H9 (cell line): ENCODE data around the gene TNKS2. TPM values are rescaled to one million over a fixed set of nuclear protein-coding genes. Genes with fewer than 3 reads are reported as not detected.
A peak's percentile ranks its signal among the peaks of the same experiment; 100 is the strongest.

Source experiments
- DNase-seq: peaks from one replicate; pipeline ENCODE4 v3.0.0-alpha.2; 2017
- H2AFZ ChIP-seq: one replicate; pipeline ENCODE4 v1.6.1; 2013; ENCODE audit warnings: mild to moderate bottlenecking, low read length, control low read depth, moderate library complexity
- H2AK5ac ChIP-seq: 2 replicates; pipeline ENCODE4 v1.6.1; 2013; ENCODE audit warnings: low read length, control low read depth, mixed read lengths; ENCODE audit not compliant: insufficient read length
- H2BK120ac ChIP-seq: one replicate; pipeline ENCODE4 v1.6.1; 2013; ENCODE audit warnings: low read depth, mild to moderate bottlenecking, low read length, control low read depth, inconsistent platforms; ENCODE audit not compliant: poor library complexity, severe bottlenecking
- H2BK12ac ChIP-seq: 2 replicates; pipeline ENCODE4 v1.6.1; 2013; ENCODE audit warnings: low read length, control low read depth, mixed read lengths, low read depth; ENCODE audit not compliant: insufficient read length
- H2BK15ac ChIP-seq: 2 replicates; pipeline ENCODE4 v1.6.1; 2013; ENCODE audit warnings: low read depth, low read length, control low read depth
- H2BK20ac ChIP-seq: one replicate; pipeline ENCODE4 v1.6.1; 2013; ENCODE audit warnings: low read depth, mild to moderate bottlenecking, low read length, control low read depth, inconsistent platforms; ENCODE audit not compliant: poor library complexity, severe bottlenecking
- H2BK5ac ChIP-seq: 2 replicates; pipeline ENCODE4 v1.6.1; 2013; ENCODE audit warnings: low read length, control low read depth, mixed read lengths; ENCODE audit not compliant: insufficient read length
- H3K14ac ChIP-seq: 2 replicates; pipeline ENCODE4 v1.6.1; 2013; ENCODE audit warnings: low read length, control low read depth; ENCODE audit not compliant: insufficient read depth
- H3K18ac ChIP-seq: 2 replicates; pipeline ENCODE4 v1.6.1; 2013; ENCODE audit warnings: low read depth, mild to moderate bottlenecking, mixed read lengths, low read length, control low read depth; ENCODE audit not compliant: insufficient read length
- H3K23ac ChIP-seq: 2 replicates; pipeline ENCODE4 v1.6.1; 2013; ENCODE audit warnings: low read length, control low read depth, mixed read lengths, low read depth; ENCODE audit not compliant: insufficient read length
- H3K23me2 ChIP-seq: 2 replicates; pipeline ENCODE4 v1.6.1; 2013; ENCODE audit warnings: low read depth, mild to moderate bottlenecking, mixed read lengths, low read length, control low read depth; ENCODE audit not compliant: insufficient read length, poor library complexity, severe bottlenecking
- H3K27ac ChIP-seq: 2 replicates; pipeline ENCODE4 v1.5.1; 2013; ENCODE audit warnings: low read length, control low read depth, mixed read lengths, low read depth; ENCODE audit not compliant: insufficient read length
- H3K27me3 ChIP-seq: 2 replicates; pipeline ENCODE4 v1.6.1; 2013; ENCODE audit warnings: low read length, control low read depth, inconsistent platforms; ENCODE audit not compliant: insufficient read depth
- H3K4ac ChIP-seq: 2 replicates; pipeline ENCODE4 v1.6.1; 2013; ENCODE audit warnings: low read depth, mild to moderate bottlenecking, control low read depth, inconsistent platforms, low read length, moderate library complexity
- H3K4me1 ChIP-seq: 2 replicates; pipeline ENCODE4 v1.6.1; 2013; ENCODE audit warnings: low read length, control low read depth, inconsistent platforms; ENCODE audit not compliant: insufficient read depth
- H3K4me2 ChIP-seq: 2 replicates; pipeline ENCODE4 v1.6.1; 2013; ENCODE audit warnings: low read length, control low read depth, mixed read lengths; ENCODE audit not compliant: insufficient read length, insufficient read depth
- H3K56ac ChIP-seq: 2 replicates; pipeline ENCODE4 v1.6.1; 2013; ENCODE audit warnings: low read depth, mild to moderate bottlenecking, mixed read lengths, low read length, control low read depth; ENCODE audit not compliant: insufficient read length
- H3K79me1 ChIP-seq: 2 replicates; pipeline ENCODE4 v1.6.1; 2013; ENCODE audit warnings: low read depth, mild to moderate bottlenecking, moderate library complexity, low read length, control low read depth, inconsistent platforms; ENCODE audit not compliant: insufficient read depth, poor library complexity, severe bottlenecking
- H3K79me2 ChIP-seq: 2 replicates; pipeline ENCODE4 v1.6.1; 2013; ENCODE audit warnings: low read length, control low read depth, inconsistent platforms; ENCODE audit not compliant: insufficient read depth
- H3K9ac ChIP-seq: 2 replicates; pipeline ENCODE4 v1.6.1; 2013; ENCODE audit warnings: low read length, control low read depth, mixed read lengths; ENCODE audit not compliant: insufficient read length; ENCODE audit errors: extremely low read depth
- H3K9me3 ChIP-seq: one replicate; pipeline ENCODE4 v1.6.1; 2013; ENCODE audit warnings: low read depth, low read length, inconsistent platforms; ENCODE audit not compliant: control insufficient read depth
- H3T11ph ChIP-seq: one replicate; pipeline ENCODE4 v1.6.1; 2013; ENCODE audit warnings: mild to moderate bottlenecking, low read length, control low read depth, inconsistent platforms
- H4K20me1 ChIP-seq: one replicate; pipeline ENCODE4 v1.6.1; 2013; ENCODE audit not compliant: control insufficient read depth, insufficient read length, insufficient read depth
- H4K5ac ChIP-seq: 2 replicates; pipeline ENCODE4 v1.6.1; 2013; ENCODE audit warnings: low read depth, mild to moderate bottlenecking, mixed read lengths, low read length, control low read depth; ENCODE audit not compliant: insufficient read length
- H4K8ac ChIP-seq: replicated peaks from 2 replicates; pipeline ENCODE4 v1.6.1; 2013; ENCODE audit warnings: low read length, control low read depth, mixed read lengths, low read depth; ENCODE audit not compliant: insufficient read length
- H4K91ac ChIP-seq: 2 replicates; pipeline ENCODE4 v1.6.1; 2013; ENCODE audit warnings: low read depth, mild to moderate bottlenecking, moderate library complexity, mixed read lengths, low read length, control low read depth; ENCODE audit not compliant: insufficient read length
- H3K27ac Mint-ChIP-seq, 3 experiments: 2 replicates in 2 of 3; 3 replicates in 1 of 3; pipeline ENCODE4 v1.8.0; 2020 to 2021; ENCODE audit warnings: mixed read lengths in 3 of 3, mild to moderate bottlenecking in 1 of 3, moderate library complexity in 1 of 3
- H3K27me3 Mint-ChIP-seq: 2 replicates; pipeline ENCODE4 v1.8.0; 2021; ENCODE audit warnings: low read depth, mild to moderate bottlenecking, moderate library complexity, mixed read lengths
- H3K36me3 Mint-ChIP-seq, 3 experiments: 2 replicates in 2 of 3; 3 replicates in 1 of 3; pipeline ENCODE4 v1.8.0; 2020 to 2021; ENCODE audit warnings: low read depth in 3 of 3, mixed read lengths in 3 of 3; ENCODE audit not compliant: insufficient read depth in 1 of 3
- H3K4me1 Mint-ChIP-seq, 2 experiments: 2 replicates each; pipeline ENCODE4 v1.8.0; 2020; ENCODE audit warnings: mixed read lengths in 2 of 2
- H3K4me3 Mint-ChIP-seq, 2 experiments: 2 replicates in 1 of 2; 3 replicates in 1 of 2; pipeline ENCODE4 v1.8.0; 2020 to 2021; ENCODE audit warnings: mild to moderate bottlenecking in 2 of 2, mixed read lengths in 2 of 2, moderate library complexity in 1 of 2
- H3K9me3 Mint-ChIP-seq, 2 experiments: 2 replicates in 1 of 2; 3 replicates in 1 of 2; pipeline ENCODE4 v1.8.0; 2020; ENCODE audit warnings: mild to moderate bottlenecking in 2 of 2, mixed read lengths in 2 of 2, moderate library complexity in 1 of 2
- WGBS: extraction: QIAGEN DNeasy Blood & Tissue Kit; methylation state at CpG from one replicate; pipeline ENCODE4 v1.1.7; 2013; ENCODE audit warnings: missing lambda C conversion rate, low lambda C conversion rate, mixed read lengths; ENCODE audit not compliant: insufficient read length; ENCODE audit errors: extremely low coverage; 5-methylcytosine and 5-hydroxymethylcytosine counted together
- total RNA-seq: library from RNA; stranded (reverse); gene quantifications from 2 replicates; pipeline ENCODE4 v1.2.1, GENCODE V29; 2021
- TF ChIP-seq, protein P1 (sequence below): fragments of 200-600 bp; sonication (generic); conservative IDR thresholded peaks from 3 replicates; pipeline ENCODE4 v1.8.0; 2021; ENCODE audit warnings: antibody characterized with exemption, mild to moderate bottlenecking

The TNKS2 gene
- total RNA-seq, 1 experiment from 2014 or later = 58.9 TPM

DNA sequence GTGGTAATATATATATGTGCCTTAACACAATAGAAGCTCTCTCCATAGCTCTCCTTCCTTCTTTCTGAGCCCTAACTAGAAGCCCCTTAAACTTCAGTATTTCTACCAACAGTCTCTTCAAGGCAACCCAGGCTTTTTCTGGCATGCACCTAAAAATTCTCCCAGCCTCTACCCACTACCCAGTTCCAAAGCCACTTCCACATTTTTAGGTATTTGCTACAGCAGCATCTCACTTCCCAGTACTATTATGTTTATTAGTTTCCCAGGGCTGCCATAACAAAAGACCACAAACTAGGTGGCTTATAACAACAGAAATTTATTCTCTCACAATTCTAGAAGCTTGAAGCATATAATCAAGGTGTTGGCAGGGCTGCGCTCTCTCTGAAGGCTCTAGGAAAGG lies 15.7 kb upstream of the TNKS2 start:
- Histone ChIP-seq H3K79me1 (no peaks in the 10 kb centered on the region), H3K79me2 (no peaks in the 10 kb centered on the region), H3K4ac (no peak overlapping the region), H2BK20ac (no peak overlapping the region), H3K23me2 (no peaks in the 10 kb centered on the region), H3K56ac (no peak overlapping the region), H2BK120ac (no peak overlapping the region), H4K91ac (no peak overlapping the region), H3K4me1 (peaks cover 8% of the 10 kb centered on the region; the same call in 1 of the 2 replicates), H2BK15ac (no peak overlapping the region), H3K14ac (no peak overlapping the region), H2BK5ac (no peak overlapping the region), H4K5ac (no peak overlapping the region), H2BK12ac (no peak overlapping the region), H4K20me1 (no peaks in the 10 kb centered on the region), H3K4me2 (no peak overlapping the region), H3K23ac (no peak overlapping the region), H2AFZ (no peak overlapping the region), H3K18ac (no peak overlapping the region), H3K9ac (no peak overlapping the region), H3K27ac (no peak overlapping the region), H3K27me3 (no peaks in the 10 kb centered on the region), H3K9me3 (no peaks in the 10 kb centered on the region), H2AK5ac (no peak overlapping the region), H3T11ph (no peak overlapping the region), H4K8ac (no peak overlapping the region)
- Mint-ChIP-seq H3K27me3 (no peaks in the 10 kb centered on the region), H3K4me3 (no peak overlapping the region), H3K27ac (peak overlapping the region in 2 of 3 experiments; percentile 4 to 12; a peak in 2 of 7 replicates), H3K36me3 (no peaks in the 10 kb centered on the region; a peak in 1 of 7 replicates), H3K9me3 (no peaks in the 10 kb centered on the region), H3K4me1 (peaks cover 23 to 32% of the 10 kb centered on the region in 2 experiments)
- no peak for DNase-seq
- no CpG with 5 or more reads among the region's 1 CpG for WGBS
- TF ChIP-seq, protein P1, sequence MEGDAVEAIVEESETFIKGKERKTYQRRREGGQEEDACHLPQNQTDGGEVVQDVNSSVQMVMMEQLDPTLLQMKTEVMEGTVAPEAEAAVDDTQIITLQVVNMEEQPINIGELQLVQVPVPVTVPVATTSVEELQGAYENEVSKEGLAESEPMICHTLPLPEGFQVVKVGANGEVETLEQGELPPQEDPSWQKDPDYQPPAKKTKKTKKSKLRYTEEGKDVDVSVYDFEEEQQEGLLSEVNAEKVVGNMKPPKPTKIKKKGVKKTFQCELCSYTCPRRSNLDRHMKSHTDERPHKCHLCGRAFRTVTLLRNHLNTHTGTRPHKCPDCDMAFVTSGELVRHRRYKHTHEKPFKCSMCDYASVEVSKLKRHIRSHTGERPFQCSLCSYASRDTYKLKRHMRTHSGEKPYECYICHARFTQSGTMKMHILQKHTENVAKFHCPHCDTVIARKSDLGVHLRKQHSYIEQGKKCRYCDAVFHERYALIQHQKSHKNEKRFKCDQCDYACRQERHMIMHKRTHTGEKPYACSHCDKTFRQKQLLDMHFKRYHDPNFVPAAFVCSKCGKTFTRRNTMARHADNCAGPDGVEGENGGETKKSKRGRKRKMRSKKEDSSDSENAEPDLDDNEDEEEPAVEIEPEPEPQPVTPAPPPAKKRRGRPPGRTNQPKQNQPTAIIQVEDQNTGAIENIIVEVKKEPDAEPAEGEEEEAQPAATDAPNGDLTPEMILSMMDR = no peak
